Measurements from ENCODE around the gene PLRG1.

DNA sequence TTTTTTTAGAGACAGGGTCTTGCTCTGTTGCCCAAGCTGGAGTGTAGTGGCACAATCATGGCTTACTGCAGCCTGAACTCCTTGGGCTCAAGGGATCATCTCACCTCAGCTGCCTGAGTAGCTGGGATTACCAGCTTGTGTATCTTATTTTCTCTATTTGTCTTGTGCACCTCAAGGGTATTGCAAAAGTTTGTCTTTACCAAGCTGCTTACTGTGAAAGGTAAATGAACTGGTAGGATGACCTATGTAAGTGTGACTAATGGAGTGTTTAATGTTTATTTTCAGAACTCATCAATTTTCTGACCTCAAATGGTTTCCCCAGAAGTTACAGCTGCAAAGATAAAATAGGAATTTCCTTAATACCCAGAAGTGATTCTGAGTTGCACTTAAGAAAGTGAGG, 45.6 kb upstream of the PLRG1 start:
- TF ChIP-seq CTCF (IDR thresholded peaks at IDR 0.05) (no peak), EP300 (IDR thresholded peaks at IDR 0.05) (no peak), POLR2AphosphoS5 (IDR thresholded peaks at IDR 0.05) (no peak)

Data from upper lobe of left lung (tissue), 4 donors.